NT2/D1 (cell line): ENCODE results near the gene COTL1.

Experiments
- SUZ12 ChIP-seq: IDR thresholded peaks from 2 replicates; pipeline ENCODE4 v1.6.1; 2011; ENCODE audit not compliant: insufficient read length, insufficient read depth; ENCODE audit errors: extremely low read depth
- YY1 ChIP-seq: IDR thresholded peaks from 2 replicates; pipeline ENCODE4 v1.6.1; 2011; ENCODE audit not compliant: insufficient read length, insufficient read depth
- ZNF274 ChIP-seq: IDR thresholded peaks from 2 replicates; pipeline ENCODE4 v1.6.1; 2011; ENCODE audit warnings: mild to moderate bottlenecking, low read depth, low read length

DNA sequence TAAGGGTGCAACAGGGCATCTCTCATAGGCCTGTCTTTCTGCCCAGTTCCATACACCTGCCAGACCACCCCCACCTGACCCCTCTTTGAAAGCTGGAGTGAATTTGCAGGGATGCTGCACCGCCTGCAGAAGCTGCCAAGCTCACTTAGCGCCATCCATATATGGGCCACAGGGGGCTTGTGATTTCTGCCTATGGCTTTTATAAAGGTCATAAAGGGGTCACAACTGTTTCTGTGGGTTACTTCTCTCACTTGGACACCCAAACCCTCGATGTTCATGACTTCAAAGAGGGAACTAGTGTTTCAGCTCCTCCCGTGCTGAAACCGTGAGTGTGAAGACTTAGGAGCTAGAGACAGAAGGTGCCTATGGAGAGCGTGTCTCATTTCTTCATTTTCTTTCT is 89.6 kb downstream of the COTL1 start:
- TF ChIP-seq ZNF274 (no peak), YY1 (no peak), SUZ12 (no peak)
